HG02973 (cell line): Measurements from ENCODE around the gene TNFRSF4.

Source experiments
- ATAC-seq: cut with Tn5 transposase; IDR thresholded peaks from one replicate; pipeline ENCODE4 v1.9.1; 2021; ENCODE audit warnings: moderate library complexity; ENCODE audit not compliant: unreplicated experiment

The TNFRSF4 gene

GRCh38 chr1:1234180-1234808, 20.3 kb upstream of the TNFRSF4 start:
- ATAC-seq, result no peak

GRCh38 chr1:1233567-1233892, 19.6 kb upstream of the TNFRSF4 start:
- no peak for ATAC-seq

- ATAC-seq, result no peak
Measured at GRCh38 chr1:1232796-1233566, 19.0 kb upstream of the TNFRSF4 start.

- ATAC-seq, result no peak
Measured at GRCh38 chr1:1232208-1232795, 18.3 kb upstream of the TNFRSF4 start, which contains the start of gene B3GALT6. B3GALT6 (plus strand) TSS chr1:1232237; CDS start chr1:1232279, 42 bp downstream.

- peak; percentile 78 for ATAC-seq
Measured at GRCh38 chr1:1231400-1232207, 17.7 kb upstream of the TNFRSF4 start, which contains the start of gene SDF4. SDF4 (minus strand) TSS chr1:1232001; CDS start chr1:1228772, 3,229 bp downstream.

- no peak for ATAC-seq
Measured at GRCh38 chr1:1230656-1231399, 16.9 kb upstream of the TNFRSF4 start.

- ATAC-seq, result no peak
Measured at GRCh38 chr1:1229770-1230169, 15.8 kb upstream of the TNFRSF4 start.

GRCh38 chr1:1228596-1229321, 14.8 kb upstream of the TNFRSF4 start:
- ATAC-seq, result no peak

- no peak for ATAC-seq
Measured at GRCh38 chr1:1228187-1228586, 14.2 kb upstream of the TNFRSF4 start.

- ATAC-seq, result no peak
Measured at GRCh38 chr1:1227386-1227785, 13.4 kb upstream of the TNFRSF4 start.

- no peak for ATAC-seq
Measured at GRCh38 chr1:1226566-1227362, 12.8 kb upstream of the TNFRSF4 start.

GRCh38 chr1:1225913-1226312, 12.0 kb upstream of the TNFRSF4 start:
- ATAC-seq, result no peak

- ATAC-seq, result no peak
Measured at GRCh38 chr1:1225238-1225845, 11.4 kb upstream of the TNFRSF4 start.

- ATAC-seq, result no peak
Measured at GRCh38 chr1:1223891-1224290, 9.9 kb upstream of the TNFRSF4 start.

- ATAC-seq, result no peak
Measured at GRCh38 chr1:1223321-1223720, 9.4 kb upstream of the TNFRSF4 start.

- ATAC-seq, result no peak
Measured at GRCh38 chr1:1222575-1223225, 8.7 kb upstream of the TNFRSF4 start.

GRCh38 chr1:1221887-1222574, 8.1 kb upstream of the TNFRSF4 start:
- no peak for ATAC-seq

GRCh38 chr1:1220197-1220596, 6.2 kb upstream of the TNFRSF4 start:
- no peak for ATAC-seq
